GM13977 (cell line): ENCODE measurements around the gene GABPA.

Experiments used
- DNase-seq: peaks from one replicate; pipeline ENCODE4 v3.0.0; 2012; ENCODE audit warnings: low spot score
- in situ Hi-C: fragments of 300-500 bp; cut with MboI; formaldehyde crosslinking; loops from one replicate; pipeline ENCODE4 v1.12.0; 2022; ENCODE audit warnings: low sequenced_read_pairs, low pct_unique_long_range_greater_than_20kb, mixed read lengths, inconsistent platforms; ENCODE audit not compliant: unreplicated experiment
- TF ChIP-seq, protein P1 (sequence below): IDR thresholded peaks from 2 replicates; pipeline ENCODE4 v1.5.1; 2012; ENCODE audit warnings: mild to moderate bottlenecking, control low read depth; ENCODE audit not compliant: insufficient read depth; ENCODE audit errors: extremely low read depth, missing control alignments

The GABPA gene

DNA sequence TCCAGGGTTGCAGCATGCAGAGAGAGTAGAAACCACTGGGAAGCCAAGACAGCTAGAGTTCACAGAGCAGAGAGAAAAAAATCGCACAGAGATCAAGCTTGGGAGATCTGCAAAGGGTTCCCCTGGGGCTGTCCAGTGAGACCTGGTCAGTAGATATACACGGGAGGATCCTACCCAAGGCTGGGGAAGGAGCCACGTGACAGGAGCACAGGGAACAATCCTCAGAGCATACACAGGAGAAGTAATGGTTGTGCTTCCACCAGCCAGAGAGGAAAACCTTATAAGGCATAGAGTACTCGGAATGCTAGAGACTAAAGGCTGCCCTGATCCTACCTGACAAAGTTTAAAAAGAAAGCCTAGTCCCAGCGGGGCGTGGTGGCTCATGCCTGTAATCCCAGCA is 53.9 kb downstream of the GABPA start:
- DNase-seq: no peak
- in situ Hi-C loops: no loop called here
- TF ChIP-seq, protein P1, sequence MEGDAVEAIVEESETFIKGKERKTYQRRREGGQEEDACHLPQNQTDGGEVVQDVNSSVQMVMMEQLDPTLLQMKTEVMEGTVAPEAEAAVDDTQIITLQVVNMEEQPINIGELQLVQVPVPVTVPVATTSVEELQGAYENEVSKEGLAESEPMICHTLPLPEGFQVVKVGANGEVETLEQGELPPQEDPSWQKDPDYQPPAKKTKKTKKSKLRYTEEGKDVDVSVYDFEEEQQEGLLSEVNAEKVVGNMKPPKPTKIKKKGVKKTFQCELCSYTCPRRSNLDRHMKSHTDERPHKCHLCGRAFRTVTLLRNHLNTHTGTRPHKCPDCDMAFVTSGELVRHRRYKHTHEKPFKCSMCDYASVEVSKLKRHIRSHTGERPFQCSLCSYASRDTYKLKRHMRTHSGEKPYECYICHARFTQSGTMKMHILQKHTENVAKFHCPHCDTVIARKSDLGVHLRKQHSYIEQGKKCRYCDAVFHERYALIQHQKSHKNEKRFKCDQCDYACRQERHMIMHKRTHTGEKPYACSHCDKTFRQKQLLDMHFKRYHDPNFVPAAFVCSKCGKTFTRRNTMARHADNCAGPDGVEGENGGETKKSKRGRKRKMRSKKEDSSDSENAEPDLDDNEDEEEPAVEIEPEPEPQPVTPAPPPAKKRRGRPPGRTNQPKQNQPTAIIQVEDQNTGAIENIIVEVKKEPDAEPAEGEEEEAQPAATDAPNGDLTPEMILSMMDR: no peak

DNA sequence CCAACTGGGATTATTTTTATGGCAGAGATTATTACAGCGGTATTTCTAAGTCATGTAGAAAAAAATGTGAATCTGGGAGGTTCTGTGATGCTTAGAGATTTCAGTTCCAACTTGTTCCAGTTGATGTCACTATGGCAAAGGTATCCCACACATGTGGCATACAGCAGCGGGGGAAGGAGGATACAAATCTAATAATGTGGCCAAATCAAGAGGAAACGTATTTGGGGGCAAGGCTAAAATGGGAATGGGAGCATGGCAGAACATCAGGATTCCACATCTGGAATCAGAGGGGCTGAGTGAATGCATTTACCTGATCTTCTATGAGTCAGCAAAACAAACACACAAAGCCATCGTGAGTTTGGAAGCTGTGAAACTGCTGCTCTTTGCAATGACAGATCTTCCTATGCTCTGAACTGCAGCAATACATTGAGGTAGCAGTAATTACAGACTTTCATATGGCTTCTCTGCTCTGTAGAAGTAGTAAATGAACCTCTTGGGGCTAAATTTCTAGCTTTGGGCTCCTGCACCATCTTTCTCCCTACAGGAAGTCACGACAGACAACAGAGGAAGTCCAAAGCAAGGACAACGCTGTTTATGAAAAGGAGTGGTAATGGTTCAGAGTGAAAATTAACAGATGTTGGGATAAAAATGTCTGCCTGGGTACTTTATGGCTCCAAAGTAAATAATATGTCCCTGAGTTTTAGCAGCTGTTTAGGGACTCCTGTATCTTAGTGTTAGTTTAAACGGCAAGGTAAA is 55.5 kb downstream of the GABPA start:
- in situ Hi-C loops: no loop called here
- TF ChIP-seq, protein P1: peak; percentile 30
- peak; percentile 20 for DNase-seq

DNA sequence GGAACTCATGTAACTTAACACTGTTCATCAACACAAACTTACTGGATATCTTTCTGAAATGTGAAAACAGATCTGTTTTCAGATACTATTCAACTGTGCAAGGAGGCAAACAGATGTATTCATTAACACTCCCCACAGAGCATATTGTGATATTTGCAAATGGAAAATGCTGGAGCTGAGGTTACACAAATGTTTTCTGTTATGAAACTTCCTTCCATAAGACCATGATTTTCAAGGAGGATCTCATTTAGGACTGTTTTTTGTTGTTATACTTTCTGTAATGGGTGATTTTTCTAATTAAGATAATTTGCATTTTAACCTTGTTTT is 56.1 kb downstream of the GABPA start:
- TF ChIP-seq, protein P1: no peak
- in situ Hi-C loops: no loop called here
- no peak for DNase-seq

DNA sequence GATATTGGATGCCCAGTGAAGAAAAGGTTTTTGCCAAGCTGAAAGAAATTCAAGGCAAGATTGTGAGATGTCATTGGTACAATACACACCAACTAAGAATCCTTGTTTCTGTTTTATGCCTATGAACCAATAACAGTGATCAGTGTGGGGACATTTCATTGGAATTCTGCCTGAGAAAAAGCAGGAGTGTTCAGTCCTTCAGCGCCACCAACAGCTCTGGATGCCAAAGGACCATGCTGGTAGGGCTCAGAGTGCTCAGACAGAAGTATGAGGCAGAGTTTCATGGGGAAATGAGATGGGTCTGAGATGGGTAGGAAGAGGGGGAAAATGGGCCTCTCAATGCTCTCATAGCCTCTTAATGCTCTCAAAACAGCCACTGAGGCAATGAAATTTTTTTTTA is 56.5 kb downstream of the GABPA start:
- TF ChIP-seq, protein P1: no peak
- in situ Hi-C loops: no loop called here
- no peak for DNase-seq

DNA sequence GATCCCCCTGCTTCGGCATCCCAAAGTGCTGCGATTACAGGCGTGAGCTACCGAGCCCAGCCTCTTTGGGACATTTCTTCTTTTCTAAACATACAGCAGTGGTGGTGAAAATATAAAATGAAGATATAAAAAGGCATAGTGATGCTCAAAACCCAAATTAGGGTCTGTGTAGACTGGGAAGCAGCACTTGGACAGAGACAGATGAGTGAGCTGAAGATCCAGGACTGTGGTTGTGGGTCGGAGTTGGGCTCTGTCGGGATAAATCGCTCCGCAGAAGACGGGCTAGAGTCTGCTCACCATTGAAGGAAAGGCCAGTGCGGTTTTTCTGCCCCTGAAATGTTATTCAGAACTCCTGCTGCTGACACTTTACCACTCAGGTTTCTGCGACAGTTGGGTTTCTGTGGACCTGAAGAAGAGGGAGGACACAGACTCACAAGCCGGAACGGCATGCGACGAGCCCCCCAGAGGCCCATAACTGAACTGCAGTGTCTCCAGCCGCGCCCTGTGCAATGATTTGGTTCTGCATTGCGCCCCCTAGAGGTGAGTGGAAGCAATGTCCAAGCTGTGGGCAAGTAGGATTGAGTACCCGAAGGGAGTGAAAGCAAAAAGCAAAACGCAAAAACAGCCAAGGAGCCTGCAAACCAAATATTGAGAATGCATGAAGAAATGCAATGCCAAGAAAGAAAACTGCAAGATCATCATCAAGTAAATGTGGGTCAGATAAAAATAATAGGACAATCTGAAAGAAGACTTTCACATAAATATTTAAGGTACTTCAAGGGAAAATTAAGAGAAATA is 66.6 kb downstream of the GABPA start:
- peak; percentile 82 for DNase-seq
- TF ChIP-seq, protein P1: peak; percentile 99
- in situ Hi-C loops: no loop called here

DNA sequence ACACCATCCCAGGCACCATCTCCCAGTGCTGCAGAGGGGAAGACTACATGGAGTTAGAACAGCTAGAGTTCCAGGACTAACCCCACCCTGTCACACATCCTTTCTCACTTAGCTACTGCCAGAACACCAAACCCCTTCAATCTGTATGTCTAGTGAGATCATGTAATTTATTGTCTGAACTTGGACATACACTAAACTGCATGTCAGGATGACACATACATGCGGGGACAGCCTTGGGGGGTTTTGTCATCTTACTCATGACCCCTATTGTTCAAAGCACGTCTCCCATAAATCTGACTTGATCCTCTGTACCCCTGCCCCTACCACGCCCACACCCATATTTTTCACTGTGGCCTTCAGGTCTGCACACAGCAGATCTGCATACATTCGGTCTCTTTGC is 71.3 kb downstream of the GABPA start:
- TF ChIP-seq, protein P1: no peak
- in situ Hi-C loops: no loop called here
- DNase-seq: no peak
